MM.1S (cell line): ENCODE data around the gene LMF1.

Source experiments
- DNase-seq: peaks from one replicate; pipeline ENCODE4 v3.0.0-alpha.2; 2015
- H2AFZ ChIP-seq: fragments of 300-600 bp; sonication (generic); 2 replicates; pipeline ENCODE4 v1.6.0; 2016; ENCODE audit warnings: antibody characterized with exemption, low read length
- H3F3A ChIP-seq: fragments of 300-600 bp; sonication (generic); 2 replicates; pipeline ENCODE4 v1.6.1; 2016; ENCODE audit warnings: mild to moderate bottlenecking, antibody characterized with exemption, low read length, moderate library complexity, mixed read lengths; ENCODE audit not compliant: insufficient read depth
- H3K27ac ChIP-seq: fragments of 300-600 bp; sonication (generic); 2 replicates; pipeline ENCODE4 v1.5.1; 2016; ENCODE audit warnings: mild to moderate bottlenecking, low read length
- H3K27me3 ChIP-seq: fragments of 300-600 bp; sonication (generic); replicated peaks from 2 replicates; pipeline ENCODE4 v1.6.0; 2016; ENCODE audit warnings: low read length; ENCODE audit not compliant: insufficient read depth
- H3K36me3 ChIP-seq: fragments of 300-600 bp; sonication (generic); replicated peaks from 2 replicates; pipeline ENCODE4 v1.6.1; 2016; ENCODE audit warnings: mild to moderate bottlenecking, low read length, mixed read lengths; ENCODE audit not compliant: insufficient read depth
- H3K4me1 ChIP-seq: fragments of 300-600 bp; sonication (generic); 2 replicates; pipeline ENCODE4 v1.6.1; 2016; ENCODE audit warnings: low read length, mixed read lengths
- H3K4me2 ChIP-seq: fragments of 300-600 bp; sonication (generic); 2 replicates; pipeline ENCODE4 v1.6.0; 2016; ENCODE audit warnings: low read depth, low read length
- H3K4me3 ChIP-seq: fragments of 300-600 bp; sonication (generic); 2 replicates; pipeline ENCODE4 v1.5.1; 2016; ENCODE audit warnings: low read length, mixed read lengths
- H3K79me2 ChIP-seq: fragments of 300-600 bp; sonication (generic); 2 replicates; pipeline ENCODE4 v1.6.1; 2016; ENCODE audit warnings: mixed run types, low read length, mixed read lengths
- H3K9ac ChIP-seq: fragments of 300-600 bp; sonication (generic); 2 replicates; pipeline ENCODE4 v1.6.1; 2016; ENCODE audit warnings: low read length, mixed read lengths
- H3K9me2 ChIP-seq: fragments of 300-600 bp; sonication (generic); replicated peaks from 2 replicates; pipeline ENCODE4 v1.6.1; 2016; ENCODE audit warnings: mild to moderate bottlenecking, low read length, mixed read lengths; ENCODE audit not compliant: insufficient read depth
- H3K9me3 ChIP-seq: fragments of 300-600 bp; sonication (generic); replicated peaks from 2 replicates; pipeline ENCODE4 v1.6.1; 2016; ENCODE audit warnings: mild to moderate bottlenecking, low read length, mixed read lengths; ENCODE audit not compliant: insufficient read depth
- H4K20me1 ChIP-seq: fragments of 300-600 bp; sonication (generic); 2 replicates; pipeline ENCODE4 v1.6.1; 2016; ENCODE audit warnings: mild to moderate bottlenecking, low read length, moderate library complexity, mixed read lengths; ENCODE audit not compliant: insufficient read depth
- EZH2 ChIP-seq: fragments of 300-600 bp; sonication (generic); optimal IDR thresholded peaks from 2 replicates; pipeline ENCODE3; 2017; ENCODE audit warnings: low read depth, mild to moderate bottlenecking, antibody characterized with exemption, low read length, mixed read lengths
- EZH2phosphoT487 ChIP-seq: fragments of 300-600 bp; sonication (generic); IDR thresholded peaks from 2 replicates; pipeline ENCODE4 v1.6.1; 2018; ENCODE audit warnings: antibody characterized with exemption, low read length
- TF ChIP-seq, protein P1 (sequence below): fragments of 300-600 bp; sonication (generic); IDR thresholded peaks from 2 replicates; pipeline ENCODE4 v1.5.1; 2016; ENCODE audit warnings: antibody characterized with exemption, low read length, mixed read lengths

Gene LMF1

DNA sequence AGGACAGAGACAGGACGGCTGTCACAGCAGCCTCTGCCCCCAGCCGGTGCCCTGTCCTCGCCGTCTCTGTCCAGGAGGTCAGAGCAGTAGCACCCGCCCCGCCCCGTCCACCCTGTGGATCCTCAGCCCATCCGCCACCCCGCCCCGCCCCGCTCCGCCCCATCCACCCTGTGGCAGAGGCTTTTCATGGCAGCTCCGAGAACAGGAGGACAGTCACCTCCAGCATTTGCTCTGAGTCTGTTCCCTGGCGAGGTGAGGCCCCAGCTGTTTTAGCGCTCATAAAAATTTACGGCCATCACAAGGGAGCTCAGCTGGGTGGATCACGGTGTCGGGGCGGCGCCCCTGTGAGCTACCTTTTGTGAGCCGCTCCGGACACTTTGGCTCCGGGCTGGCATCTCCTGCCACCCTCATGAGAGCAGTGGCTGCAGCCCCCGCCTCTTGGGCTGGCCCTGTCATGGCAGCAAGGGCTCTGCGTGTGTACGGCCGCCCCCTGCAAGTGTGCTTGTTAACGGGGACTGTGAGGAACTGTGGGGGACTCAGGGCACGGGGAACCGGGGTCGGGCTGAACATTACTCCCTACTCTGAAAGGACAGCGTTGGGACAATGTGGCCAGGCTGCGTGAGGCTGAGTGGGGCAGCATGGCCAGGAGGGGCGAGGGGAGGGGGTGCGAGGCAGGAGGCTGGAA, 138.0 kb downstream of the LMF1 start:
- Histone ChIP-seq H3K9me3 (0 out of 2 replicates have a peak, but pooled peaks cover 3% of the 10 kb centered on the region), H3K9me2 (no peaks in the 10 kb centered on the region), H3K79me2 (no peaks in the 10 kb centered on the region), H3K27me3 (peaks cover 87% of the 10 kb centered on the region), H3K36me3 (no peaks in the 10 kb centered on the region), H4K20me1 (no peaks in the 10 kb centered on the region), H3F3A (no peaks in the 10 kb centered on the region), H3K4me3 (no peak overlapping the region), H3K4me1 (no peaks in the 10 kb centered on the region), H3K4me2 (no peak overlapping the region), H3K9ac (no peak overlapping the region), H2AFZ (no peak overlapping the region), H3K27ac (no peak overlapping the region)
- no peak for DNase-seq
- no peak for TF ChIP-seq EZH2phosphoT487
- TF ChIP-seq EZH2: no peak
- TF ChIP-seq, protein P1, sequence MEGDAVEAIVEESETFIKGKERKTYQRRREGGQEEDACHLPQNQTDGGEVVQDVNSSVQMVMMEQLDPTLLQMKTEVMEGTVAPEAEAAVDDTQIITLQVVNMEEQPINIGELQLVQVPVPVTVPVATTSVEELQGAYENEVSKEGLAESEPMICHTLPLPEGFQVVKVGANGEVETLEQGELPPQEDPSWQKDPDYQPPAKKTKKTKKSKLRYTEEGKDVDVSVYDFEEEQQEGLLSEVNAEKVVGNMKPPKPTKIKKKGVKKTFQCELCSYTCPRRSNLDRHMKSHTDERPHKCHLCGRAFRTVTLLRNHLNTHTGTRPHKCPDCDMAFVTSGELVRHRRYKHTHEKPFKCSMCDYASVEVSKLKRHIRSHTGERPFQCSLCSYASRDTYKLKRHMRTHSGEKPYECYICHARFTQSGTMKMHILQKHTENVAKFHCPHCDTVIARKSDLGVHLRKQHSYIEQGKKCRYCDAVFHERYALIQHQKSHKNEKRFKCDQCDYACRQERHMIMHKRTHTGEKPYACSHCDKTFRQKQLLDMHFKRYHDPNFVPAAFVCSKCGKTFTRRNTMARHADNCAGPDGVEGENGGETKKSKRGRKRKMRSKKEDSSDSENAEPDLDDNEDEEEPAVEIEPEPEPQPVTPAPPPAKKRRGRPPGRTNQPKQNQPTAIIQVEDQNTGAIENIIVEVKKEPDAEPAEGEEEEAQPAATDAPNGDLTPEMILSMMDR: no peak

DNA sequence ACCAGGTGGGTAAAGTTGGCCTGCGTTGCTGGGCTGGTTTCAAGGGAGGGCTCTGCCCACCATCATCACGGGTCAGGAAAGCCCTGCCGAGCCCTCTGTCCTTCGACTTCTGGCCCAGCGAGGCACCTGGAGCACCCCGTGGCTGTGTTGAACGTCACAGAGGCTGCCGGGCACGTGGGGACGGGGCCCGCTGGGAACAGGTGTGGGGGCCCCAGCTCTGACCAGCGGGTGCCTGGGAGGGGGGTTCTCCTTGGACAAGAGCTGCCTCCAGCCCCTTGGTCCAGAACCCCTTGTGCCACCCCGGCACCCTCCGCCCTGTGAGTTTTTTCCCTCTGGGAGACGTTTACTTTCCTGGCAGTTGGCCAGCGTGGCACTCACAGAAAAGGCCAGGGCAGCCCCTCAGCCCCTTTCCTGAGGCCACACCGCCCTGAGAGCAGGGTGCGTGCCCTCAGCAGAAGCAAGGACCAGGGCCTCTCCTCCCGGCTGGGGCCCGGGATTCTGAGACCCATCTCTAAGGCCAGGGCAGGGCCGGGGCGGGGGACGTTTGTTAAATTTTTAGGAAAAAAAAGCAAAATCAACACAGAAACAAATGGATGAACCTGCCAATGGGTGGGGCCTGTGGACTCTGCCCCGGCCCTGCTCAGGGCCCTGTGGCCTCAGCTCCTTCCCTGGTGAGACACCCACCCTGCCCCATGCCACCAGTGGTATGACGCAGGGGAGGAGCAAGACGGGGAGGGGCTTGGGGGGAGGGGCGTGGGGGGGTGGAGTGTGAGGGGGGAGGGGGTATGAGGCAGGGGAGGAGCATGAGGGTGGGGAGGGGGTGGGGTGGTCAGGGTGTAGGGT, 139.0 kb downstream of the LMF1 start:
- no peak for DNase-seq
- Histone ChIP-seq H3F3A (no peaks in the 10 kb centered on the region), H3K27ac (no peak overlapping the region), H3K36me3 (no peaks in the 10 kb centered on the region), H3K4me2 (no peak overlapping the region), H3K9ac (no peak overlapping the region), H3K4me3 (no peak overlapping the region), H3K4me1 (no peaks in the 10 kb centered on the region), H3K27me3 (peaks cover 95% of the 10 kb centered on the region), H2AFZ (no peak overlapping the region), H3K79me2 (no peaks in the 10 kb centered on the region), H3K9me3 (0 out of 2 replicates have a peak, but pooled peaks cover 3% of the 10 kb centered on the region), H4K20me1 (no peaks in the 10 kb centered on the region), H3K9me2 (no peaks in the 10 kb centered on the region)
- no peak for TF ChIP-seq EZH2phosphoT487
- TF ChIP-seq EZH2: no peak
- TF ChIP-seq, protein P1: no peak

DNA sequence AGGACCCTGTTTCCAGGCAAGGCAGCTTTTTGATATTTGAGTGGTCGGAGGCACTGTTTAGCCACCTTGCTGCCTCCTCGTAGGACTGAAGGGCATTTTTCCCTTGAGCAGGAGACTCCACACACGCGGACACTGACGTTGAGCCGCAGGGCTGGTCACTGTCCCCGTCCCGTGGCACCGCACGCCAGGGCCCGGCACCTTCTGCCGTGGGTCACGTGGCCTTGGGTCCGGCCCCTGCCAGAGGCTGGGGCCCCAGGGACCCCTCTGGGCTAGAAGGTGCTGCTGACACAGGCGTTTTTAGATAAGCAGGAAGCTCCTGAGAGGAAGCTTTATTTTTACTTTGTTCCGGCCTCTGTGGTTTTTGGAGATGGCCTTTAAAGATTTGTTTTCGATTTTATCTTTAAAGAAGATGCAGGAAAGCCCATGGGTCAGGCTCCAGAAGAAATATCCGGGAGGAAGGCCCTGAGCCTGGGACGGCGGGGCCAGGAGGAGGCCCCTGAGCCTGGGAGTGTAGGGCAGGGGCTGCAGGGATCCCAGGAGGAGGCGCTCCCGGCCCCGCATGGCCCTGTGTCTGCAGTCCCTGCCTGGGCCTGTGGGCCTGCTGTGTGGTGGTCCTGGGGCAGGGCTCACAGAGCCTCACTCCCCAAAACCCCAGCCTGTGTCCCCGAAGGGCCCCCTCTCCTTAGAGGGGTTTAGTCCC, 139.8 kb downstream of the LMF1 start:
- TF ChIP-seq, protein P1: no peak
- no peak for TF ChIP-seq EZH2
- no peak for TF ChIP-seq EZH2phosphoT487
- Histone ChIP-seq H3K79me2 (no peaks in the 10 kb centered on the region), H3K4me3 (no peak overlapping the region), H3K4me2 (no peak overlapping the region), H4K20me1 (no peaks in the 10 kb centered on the region), H2AFZ (no peak overlapping the region), H3K36me3 (no peaks in the 10 kb centered on the region), H3K27ac (no peak overlapping the region), H3K9me2 (no peaks in the 10 kb centered on the region), H3K9me3 (0 out of 2 replicates have a peak, but pooled peaks cover under 1% of the 10 kb centered on the region), H3K27me3 (peaks cover 93% of the 10 kb centered on the region), H3K9ac (no peak overlapping the region), H3F3A (no peaks in the 10 kb centered on the region), H3K4me1 (no peaks in the 10 kb centered on the region)
- DNase-seq: no peak
